ENCODE measurements around the gene ARIH2.

Gene ARIH2

DNA sequence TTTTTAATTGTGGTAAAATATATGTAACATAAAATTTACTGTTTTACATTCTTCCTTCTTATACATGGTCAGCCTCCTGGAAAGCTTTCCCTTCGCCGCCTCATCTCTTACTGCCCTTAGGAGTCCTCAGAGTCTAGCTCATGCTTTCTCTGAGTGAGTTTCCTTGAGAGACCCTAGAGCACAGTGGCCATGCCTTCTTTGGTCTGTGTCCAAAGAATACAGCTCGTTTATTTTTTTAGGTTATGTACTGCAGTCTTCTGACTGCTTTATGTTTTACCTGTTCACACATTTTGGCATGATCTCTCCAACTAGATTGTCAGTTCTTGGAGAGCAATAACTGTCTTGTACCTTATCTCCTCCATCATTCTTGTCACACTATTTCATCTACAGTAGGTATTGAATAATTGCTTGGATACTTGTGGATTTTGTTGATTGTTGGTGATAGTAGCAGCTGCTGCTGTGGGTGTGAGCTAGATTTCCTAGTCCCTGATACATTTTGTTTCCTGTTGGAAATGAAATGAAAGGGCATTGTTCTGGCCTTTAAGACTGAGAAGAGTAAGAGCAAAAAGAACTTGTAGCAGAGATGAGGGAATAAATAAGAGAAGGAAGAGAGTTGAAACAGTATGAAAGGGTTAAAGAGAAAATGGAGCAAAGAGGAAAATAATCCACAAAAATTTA lies 10.9 kb downstream of the ARIH2 start:
- no peak for DNase-seq

DNA sequence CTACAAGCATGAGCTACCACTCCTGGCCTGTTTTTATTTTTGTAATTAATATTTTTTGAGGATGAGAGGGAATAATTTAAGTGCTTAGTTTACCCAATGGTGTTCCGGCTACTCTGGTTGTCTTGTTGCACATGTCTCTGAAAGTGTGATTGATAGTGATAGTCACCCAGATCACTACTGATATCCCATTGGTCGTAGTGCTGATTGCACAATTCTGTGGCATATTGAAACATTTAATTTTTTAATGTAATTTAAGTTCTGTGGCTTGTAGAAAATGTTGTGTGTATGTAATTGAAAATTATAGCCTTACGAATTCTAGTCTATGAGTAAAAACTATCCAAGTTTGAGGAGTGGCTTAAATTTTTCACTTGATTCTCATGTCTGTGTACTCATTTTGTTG lies 11.9 kb downstream of the ARIH2 start:
- no peak for DNase-seq

DNA sequence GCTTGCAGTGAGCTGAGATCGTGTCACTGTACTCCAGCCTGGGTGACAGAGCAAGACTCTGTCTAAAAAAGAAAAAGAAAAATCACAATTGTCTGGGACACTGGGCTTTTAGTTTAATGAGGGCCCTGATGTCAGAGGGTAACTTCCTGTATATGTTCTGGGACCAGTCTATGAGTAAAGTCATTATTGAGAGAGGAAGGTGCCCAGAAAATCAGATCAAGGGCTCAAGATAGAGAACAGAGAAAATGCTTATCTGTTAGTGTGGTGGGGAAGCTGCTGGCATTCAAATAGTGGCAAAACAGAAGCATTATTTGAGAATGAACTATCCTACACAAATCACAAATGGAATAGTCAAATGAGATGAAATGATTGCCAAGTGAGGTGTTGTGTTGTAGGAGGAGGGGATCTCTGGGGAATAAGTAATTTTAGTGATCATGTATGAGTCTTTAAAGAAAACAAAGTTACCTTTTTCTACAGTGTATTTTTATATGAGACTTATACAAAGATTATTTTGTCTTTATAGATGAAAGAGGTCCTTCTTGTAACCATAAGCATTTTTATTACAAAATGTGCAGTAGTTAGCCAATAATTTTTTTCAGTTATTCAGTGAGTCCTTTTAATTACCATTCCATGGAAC lies 13.4 kb downstream of the ARIH2 start:
- DNase-seq = no peak

DNA sequence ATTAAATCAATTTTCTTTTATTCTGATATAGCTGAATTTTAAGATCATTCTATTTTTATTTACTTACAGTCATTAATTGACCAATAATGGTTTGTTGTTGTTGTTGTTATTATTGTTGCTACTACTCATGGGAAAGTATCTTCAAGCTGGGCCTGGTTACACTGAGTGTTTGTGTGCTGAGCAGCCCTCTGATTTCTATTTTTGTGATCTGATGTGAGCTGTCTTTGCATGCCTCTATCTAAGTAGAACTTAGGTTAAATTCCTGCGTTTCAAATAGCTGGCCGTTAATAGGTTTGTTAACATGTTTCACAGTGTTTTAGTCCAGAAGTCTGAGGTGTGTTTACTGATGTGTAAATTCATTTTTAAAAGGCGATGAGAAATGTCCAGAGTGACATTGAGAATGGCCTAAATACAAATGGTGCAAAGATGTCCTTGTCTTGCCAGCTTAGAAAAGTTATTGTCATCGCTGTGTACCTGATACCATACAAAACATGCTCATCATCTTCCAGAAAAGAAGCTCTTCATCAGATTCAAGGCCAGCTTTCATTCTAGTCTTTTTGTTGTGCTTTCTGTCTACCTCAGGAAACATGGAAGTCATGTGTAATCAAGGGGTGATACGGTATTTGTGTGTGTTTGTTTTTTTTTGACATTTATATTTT lies 15.8 kb downstream of the ARIH2 start:
- no peak for DNase-seq

DNA sequence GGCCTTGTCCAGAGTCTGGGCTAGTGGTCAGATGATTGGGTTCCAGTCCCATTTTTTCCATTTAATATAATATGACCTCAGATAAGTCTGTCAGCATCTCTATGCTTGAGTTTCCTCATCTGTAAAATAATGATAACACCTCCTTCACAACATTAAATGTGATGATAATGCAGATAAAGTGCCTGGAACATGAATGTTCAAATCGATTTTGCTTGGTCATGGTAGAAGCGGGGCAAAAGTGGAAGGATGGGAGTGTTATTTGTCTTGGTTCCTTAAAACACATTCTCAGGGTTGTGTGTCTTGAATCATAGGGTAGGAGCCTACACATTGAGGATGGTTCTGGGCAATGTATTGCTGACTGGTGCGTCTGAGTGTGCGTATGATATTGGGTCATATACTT lies 16.9 kb downstream of the ARIH2 start:
- DNase-seq = no peak

DNA sequence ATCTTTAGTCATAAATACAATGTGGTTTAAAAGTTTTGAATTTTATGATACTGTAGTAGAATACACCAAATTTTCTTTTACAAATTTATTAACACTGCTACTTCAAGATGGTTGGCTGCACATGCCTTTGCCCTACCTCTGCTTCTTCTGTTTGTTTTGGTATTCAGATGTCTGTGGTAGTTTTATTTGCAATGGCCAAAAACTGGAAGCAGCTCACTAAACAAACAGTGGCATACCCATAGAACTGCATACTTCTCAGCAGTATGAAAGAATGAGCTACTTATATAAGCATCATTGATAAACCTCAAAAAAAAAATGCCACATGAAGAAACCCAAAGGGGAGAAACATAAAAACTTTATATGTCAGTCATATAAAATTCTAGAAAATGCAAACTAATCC lies 19.5 kb downstream of the ARIH2 start:
- no peak for DNase-seq

DNA sequence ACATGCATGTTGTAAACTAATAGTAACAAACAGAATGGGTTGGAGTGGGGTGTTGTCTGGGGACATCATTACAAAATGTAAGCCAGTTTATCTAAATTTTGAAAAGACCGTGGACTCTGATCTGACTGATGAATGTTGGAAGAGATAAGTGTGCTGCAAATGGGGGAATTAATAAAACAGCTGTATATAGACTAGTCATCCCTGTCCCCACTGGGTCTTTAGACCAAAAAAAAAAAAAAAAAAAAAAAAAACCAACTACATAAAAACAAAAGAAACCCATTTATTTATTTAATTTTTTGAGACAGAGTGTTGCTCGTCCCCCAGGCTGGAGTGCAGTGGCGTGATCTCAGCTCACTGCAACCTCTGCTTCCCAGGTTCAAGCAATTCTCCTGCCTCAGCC lies 20.0 kb downstream of the ARIH2 start:
- DNase-seq = no peak

DNA sequence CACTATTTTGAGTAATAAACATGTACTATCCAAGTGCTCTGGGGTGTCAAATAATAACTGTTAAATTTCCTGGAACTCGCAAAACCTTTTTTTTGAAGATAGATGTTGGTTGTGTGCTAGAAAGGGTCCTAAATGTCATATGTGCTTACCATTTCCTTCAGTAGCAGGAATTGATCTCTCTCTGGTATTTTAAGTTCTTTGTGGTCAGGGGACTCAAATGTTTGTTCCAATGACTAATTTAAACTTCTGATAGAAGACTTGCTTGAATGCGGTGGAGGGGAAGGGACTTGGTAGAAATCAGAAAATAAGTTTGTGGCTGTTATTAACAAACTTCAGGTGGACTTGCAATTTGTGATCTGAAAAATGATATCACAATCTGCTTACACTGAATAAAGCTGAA lies 26.8 kb downstream of the ARIH2 start:
- no peak for DNase-seq

DNA sequence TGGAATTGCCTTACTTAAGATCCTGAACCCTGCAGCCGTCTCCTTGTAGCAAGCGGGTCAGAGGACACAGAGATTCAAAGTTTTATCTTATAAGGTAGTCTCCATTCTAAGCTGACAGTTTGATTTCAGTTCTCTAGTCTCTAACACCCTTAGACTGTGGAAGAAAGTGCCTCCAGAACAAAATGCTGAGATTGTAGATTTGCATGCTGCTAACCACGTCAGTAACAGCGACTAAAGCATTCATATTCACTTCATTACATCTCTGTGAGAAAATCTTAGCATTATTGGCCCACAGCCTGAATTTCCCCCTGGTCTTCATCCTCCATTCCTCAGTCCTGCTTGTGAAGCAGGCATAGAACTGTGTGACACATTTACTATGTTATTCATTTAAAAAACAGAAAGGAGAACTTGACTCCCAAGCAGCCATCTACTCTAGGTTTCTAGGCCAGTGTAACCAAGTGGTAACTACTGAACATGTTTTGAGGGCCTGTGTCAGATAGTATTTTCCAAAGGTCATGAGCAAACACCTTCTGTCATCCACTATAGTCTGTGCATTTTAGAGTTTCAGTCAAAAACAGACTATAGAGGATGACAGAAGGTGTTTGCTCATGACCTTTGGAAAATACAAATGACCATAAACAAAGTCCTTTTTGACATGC lies 27.4 kb downstream of the ARIH2 start:
- DNase-seq = no peak

DNA sequence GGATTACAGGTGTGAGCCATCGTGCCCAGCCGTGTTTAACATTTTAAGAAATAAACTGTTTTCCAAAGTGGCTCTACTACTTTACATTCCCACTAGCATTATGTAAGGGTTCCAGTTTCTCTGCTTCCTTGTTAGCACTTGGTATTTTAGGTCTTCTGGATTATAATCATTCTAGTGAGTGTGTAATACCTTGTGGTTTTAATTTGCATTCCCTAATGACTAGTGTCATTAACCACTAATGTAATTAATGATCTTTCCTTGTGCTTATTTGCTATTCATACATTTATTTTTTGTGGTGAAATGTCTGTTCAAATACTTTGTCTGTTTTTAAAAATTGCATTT lies 30.7 kb downstream of the ARIH2 start:
- DNase-seq = no peak

DNA sequence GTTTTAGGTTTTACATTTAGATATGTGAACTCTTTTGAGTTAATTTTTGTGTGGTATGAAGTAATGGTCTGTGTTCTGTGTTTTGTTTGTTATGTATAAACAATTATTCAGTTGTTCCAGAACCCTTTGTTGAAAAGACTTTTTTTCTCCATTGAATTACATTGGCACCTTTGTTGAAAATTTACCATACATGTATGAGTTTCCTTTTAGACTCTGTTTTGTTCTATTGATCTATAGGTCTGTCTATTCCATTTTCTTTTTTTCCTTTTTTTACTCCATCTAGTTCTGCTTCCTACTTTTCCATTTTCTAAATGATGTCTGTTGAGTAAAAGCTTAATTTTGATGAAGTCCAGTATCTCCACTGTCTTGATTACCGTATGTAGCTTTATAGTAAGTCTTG lies 31.4 kb downstream of the ARIH2 start:
- no peak for DNase-seq

DNA sequence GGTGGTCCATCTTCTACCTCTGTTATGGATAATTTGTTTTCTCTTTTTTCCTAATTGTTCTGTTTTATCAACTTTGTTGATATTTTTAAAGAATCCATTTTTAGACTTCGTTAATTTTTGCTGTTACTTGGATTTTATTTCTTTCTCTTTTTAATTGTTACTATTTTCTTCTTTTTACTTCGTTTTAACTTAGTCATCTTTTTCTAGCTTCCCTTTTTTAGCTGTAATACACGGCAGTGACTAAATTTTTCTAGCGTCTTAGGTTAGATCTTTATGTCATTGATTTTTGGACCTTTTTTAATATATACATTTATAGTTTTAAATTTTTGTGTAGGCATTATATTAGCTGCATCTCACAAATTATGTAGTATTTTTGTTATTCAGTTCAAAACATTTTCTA lies 33.1 kb downstream of the ARIH2 start:
- no peak for DNase-seq

DNA sequence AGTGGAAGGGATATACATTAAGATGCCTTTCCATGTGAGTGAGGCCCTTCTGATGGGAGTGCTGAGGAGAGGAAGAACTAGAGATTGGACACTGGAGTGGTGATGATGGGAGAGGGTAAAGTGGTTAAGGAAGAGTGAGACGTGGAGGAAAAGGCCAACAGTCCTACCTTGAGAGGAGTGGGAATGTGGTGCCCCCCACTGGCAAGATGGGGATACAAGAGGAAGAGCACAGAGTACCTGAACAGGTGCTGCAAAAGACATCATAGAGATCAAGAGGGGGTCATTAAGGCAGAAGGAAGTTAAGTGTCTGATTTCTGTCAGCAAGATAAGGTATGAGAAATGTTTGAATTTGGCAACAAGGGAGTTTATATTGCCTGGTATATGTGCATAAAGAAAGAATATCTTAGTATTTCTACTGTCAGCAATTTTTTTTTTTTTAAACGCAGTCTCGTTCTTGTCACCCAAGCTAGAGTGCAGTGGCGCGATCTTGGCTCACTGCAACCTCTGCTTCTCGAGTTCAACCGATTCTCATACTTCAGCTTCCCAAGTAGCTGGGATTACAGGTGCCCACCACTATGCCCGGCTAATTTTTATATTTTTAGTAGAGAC lies 34.0 kb downstream of the ARIH2 start:
- DNase-seq = peak; percentile 17

DNA sequence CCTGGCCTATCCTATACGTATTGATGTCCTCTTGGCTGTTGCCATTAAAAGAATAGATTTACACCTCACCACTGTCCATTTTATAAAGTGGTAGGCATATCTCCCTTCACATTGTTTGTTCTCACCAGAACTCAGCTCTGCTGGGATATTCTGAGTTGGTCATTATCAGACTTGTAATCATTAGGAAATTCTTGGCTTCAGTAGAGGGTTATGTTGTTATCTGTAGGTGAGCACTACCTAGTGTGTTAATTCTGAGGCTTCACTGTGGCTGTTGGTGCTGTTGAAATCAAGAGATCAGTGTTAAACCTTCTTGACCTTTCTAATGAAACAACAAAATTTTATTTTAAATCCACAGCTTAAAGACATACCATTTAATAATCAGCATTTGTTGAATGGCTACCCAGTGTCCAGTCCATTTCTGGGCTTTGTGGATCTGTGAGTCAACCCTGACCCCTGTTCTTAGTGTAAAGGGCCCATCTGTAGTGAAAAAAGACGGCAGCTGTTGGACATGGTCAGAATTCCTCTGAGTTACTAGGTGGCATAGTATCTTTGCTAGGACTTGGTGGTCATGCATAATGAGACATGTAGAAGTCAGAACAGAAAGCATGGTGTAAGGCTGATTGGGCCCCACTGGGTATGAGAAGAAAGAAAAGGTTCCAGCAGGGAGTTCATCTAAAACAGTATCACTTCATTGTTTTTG lies 38.5 kb downstream of the ARIH2 start:
- no peak for DNase-seq

DNA sequence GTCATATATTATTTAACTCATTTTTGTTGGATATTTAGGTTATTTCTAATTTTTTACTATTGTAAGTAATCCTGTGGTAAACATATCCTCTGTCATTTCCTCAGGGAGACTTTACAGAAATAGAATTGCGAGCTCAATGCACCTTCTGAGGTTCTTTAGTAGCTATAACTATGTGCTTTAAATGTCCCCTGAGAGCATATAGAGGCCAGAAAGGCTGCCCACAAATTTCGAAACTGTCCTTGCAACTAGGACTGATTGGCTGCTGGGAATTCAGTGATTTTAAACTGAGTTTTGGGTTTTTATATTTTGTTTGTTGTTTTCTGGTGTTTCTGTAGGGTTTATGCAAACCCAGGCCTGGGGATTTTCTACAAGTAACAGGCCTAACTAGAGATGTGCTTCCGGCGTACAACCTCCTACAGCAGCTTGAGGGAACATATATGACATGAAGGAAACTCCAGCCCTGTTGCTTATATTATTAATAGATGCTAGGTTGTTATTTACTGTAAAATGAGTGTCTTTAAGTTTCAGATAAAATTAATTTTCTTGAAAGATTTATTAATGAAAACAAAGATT lies 42.3 kb downstream of the ARIH2 start:
- no peak for DNase-seq

DNA sequence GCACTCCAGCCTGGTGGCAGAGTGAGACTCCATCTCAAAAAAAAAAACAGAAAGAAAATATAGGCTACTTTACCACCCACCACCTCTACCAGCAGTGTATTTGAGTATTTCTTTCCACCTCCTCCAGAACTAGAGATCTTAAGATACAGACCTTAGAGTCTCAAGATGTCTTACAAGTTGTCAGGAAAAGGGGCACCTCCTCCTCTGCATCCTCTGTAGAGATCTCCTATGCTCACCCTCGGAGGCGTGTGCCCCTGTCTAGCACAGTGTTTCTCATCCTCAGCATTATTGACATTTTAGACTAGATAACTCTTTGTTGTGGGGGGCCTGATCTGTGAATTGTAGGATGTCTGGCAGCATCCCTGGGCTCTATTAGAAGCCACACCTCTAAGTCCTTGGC lies 43.7 kb downstream of the ARIH2 start:
- DNase-seq = no peak

DNA sequence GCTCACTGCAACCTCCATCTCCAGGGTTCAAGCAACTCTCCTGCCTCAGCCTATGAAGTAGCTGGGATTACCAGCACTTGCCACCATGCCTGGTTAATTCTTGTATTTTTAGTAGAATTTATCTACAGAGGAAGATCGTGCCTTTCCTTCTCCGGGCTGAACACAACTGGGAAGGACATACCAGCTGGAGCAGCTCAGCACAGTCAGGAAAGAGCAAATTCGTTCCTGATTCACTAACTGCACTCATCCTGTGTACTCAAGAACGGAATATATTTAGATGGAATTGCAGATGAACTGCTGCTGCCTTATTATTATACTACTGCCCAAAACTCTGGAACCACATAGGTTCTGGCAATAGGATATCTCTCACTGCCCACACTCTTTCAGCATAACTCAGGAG lies 44.3 kb downstream of the ARIH2 start:
- DNase-seq = no peak

DNA sequence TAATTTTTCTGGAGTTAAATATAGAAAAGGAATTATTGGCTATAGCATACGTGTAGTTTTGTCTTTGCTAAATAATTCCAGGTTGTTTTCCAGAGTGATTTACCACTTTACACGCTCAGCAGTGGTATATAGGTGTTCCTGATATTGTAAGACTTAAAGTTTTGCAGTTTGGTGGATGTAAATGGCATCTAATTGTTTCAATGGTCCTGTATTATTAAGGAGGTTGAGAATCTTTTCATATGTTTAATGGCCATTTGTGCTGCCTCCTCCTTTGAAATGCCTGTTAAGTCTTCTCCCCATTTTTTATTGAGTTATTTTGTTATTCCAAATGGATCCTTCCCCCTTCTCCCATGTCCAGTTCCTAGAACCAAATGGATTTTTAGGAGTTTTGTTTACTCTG lies 44.9 kb downstream of the ARIH2 start:
- no peak for DNase-seq

DNA sequence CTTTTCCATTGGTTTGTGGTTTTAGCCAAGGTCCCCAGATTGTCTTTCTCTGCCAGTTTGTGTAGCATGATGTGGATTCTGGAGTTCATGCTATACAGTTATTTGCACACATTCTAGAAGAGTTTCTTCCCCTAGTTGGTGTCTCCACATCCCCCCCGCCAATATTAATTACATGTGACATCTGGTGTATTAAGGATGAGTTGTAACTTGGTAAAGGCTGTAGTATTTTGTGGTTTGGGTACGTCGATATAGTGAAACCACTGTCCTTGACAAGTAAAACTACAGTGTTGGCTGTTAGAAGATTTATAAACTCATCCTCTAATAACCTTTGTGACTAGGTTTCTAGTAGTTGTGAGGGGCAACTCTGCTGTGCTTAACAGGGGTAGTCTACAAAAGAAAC lies 47.7 kb downstream of the ARIH2 start:
- DNase-seq = no peak

DNA sequence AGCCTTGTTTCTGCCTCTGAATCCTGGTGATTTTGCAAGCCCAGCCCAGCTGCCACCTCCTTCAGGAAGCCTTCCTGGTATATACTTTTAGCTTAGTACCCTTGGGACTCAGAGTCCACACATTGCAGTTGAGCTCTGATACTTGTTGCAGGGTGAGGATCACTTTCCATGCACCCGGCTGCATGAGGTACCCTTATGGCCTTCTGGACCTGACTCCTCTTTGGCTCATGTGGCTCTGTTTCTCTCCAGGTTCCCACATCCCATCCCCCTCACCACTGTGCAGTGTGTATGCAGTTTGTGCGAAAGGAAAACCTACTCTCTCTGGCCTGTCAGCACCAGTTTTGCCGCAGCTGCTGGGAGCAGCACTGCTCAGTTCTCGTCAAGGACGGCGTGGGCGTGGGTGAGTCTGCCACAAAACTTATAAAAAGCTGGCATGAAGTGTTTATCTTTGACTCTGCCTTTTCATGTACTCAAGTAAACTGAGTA lies 48.3 kb downstream of the ARIH2 start:
- DNase-seq = no peak

DNA sequence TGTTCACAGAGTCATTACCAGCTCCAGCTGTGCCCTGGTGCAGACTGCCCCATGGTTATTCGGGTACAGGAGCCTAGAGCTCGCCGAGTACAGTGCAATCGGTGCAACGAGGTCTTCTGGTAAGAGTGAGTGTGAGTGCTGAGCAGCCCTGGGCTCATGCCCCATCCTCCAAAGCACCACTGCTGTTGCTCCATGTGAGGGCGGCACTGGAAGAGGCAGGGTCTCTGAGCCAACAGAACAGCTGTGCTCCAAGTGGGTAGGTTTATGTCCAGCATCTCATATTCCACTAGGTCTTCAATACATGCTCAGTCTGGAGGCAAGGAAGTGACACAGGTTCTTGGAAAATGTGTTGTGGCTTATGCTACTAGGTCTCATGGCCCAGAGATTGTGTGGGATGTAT lies 51.9 kb downstream of the ARIH2 start:
- DNase-seq = no peak

DNA sequence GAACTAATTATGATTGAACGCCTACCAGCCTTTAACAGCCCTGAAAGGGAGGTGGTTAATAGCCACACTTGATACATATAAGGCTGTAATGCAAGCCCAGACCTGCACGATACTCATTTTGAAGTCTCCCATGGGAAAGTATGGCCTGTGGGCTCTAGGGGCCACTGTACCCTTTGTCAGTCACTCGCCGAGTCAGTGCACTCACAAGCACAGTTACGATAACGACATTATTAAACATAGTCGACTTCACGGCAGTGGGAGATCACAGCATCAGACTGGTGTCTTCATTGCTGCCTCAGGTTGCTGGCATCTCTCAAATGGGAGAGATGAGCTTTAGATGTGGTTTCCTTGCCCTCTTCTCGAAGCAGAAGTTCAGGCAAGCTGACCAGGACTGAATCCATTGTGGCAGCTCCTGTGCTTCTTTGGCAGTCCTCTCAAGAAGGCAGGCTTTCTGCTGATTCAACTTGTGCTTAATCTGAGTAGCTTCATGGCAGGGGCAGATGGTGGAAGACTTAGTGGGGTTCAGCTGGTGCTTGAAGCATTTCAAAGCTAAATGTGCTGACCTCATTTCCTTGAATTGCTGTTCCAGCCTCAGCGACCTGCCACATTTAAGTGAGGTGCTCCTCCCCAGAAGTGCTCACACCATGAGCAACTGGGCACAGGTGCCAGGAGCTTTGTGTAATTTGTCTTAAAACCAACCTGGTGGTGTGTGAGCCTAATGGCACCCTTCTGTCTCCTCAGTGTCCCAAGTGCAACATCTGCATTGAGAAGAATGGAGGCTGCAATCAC lies 55.6 kb downstream of the ARIH2 start:
- DNase-seq = peak; percentile 18

Data from RPMI8226 (cell line).